Astrocyte (in vitro differentiated cells and primary cell): ENCODE results near the gene MRPL42. TPM values are rescaled to one million over a fixed set of nuclear protein-coding genes. Genes with fewer than 3 reads are reported as not detected.

ENCODE experiments used
- DNase-seq: peaks from one replicate; pipeline ENCODE4 v3.0.0-alpha.2; 2010; ENCODE audit warnings: low read depth
- FAIRE-seq: peaks from 2 replicates; lab custom pipeline; 2011; peaks lifted over from hg19 to GRCh38; lab: Jason Lieb, UNC
- H2AFZ ChIP-seq: 2 replicates; pipeline ENCODE4 v1.6.0; 2012; ENCODE audit warnings: low read depth, low read length, inconsistent platforms
- H3K27ac ChIP-seq: 2 replicates; pipeline ENCODE4 v1.5.1; 2011; ENCODE audit warnings: low read depth, low read length, inconsistent platforms
- H3K27me3 ChIP-seq: 2 replicates; pipeline ENCODE4 v1.6.0; 2011; ENCODE audit warnings: low read length, inconsistent platforms; ENCODE audit not compliant: insufficient read depth
- H3K36me3 ChIP-seq: 2 replicates; pipeline ENCODE4 v1.5.1; 2011; ENCODE audit warnings: low read length, inconsistent platforms; ENCODE audit not compliant: insufficient read depth
- H3K4me1 ChIP-seq: 2 replicates; pipeline ENCODE4 v1.5.1; 2011; ENCODE audit warnings: low read length, inconsistent platforms; ENCODE audit not compliant: insufficient read depth
- H3K4me2 ChIP-seq: 2 replicates; pipeline ENCODE4 v1.6.0; 2012; ENCODE audit warnings: low read length, inconsistent platforms
- H3K4me3 ChIP-seq: 2 replicates; pipeline ENCODE4 v1.5.1; 2011; ENCODE audit warnings: low read depth, mild to moderate bottlenecking, low read length, inconsistent platforms; ENCODE audit not compliant: insufficient read depth
- H3K79me2 ChIP-seq: 2 replicates; pipeline ENCODE4 v1.6.0; 2012; ENCODE audit warnings: mild to moderate bottlenecking, low read length, inconsistent platforms; ENCODE audit not compliant: insufficient read depth
- H3K9ac ChIP-seq: 2 replicates; pipeline ENCODE4 v1.6.0; 2012; ENCODE audit warnings: mild to moderate bottlenecking, low read length, inconsistent platforms
- H3K9me3 ChIP-seq: 2 replicates; pipeline ENCODE4 v1.5.1; 2012; ENCODE audit warnings: low read depth, mild to moderate bottlenecking, low read length, inconsistent platforms; ENCODE audit not compliant: insufficient read depth
- H4K20me1 ChIP-seq: 2 replicates; pipeline ENCODE4 v1.6.0; 2012; ENCODE audit warnings: low read length, inconsistent platforms; ENCODE audit not compliant: insufficient read depth
- H3K27ac Mint-ChIP-seq: one replicate; pipeline ENCODE4 v1.8.0; 2021; ENCODE audit warnings: mild to moderate bottlenecking, mixed read lengths; ENCODE audit not compliant: unreplicated experiment
- H3K27me3 Mint-ChIP-seq: one replicate; pipeline ENCODE4 v1.8.0; 2021; ENCODE audit warnings: low read depth, mixed read lengths; ENCODE audit not compliant: unreplicated experiment
- H3K36me3 Mint-ChIP-seq: one replicate; pipeline ENCODE4 v1.8.0; 2021; ENCODE audit warnings: low read depth, mixed read lengths; ENCODE audit not compliant: unreplicated experiment
- H3K4me1 Mint-ChIP-seq: one replicate; pipeline ENCODE4 v1.8.0; 2021; ENCODE audit warnings: low read depth, mixed read lengths; ENCODE audit not compliant: unreplicated experiment
- H3K4me3 Mint-ChIP-seq: one replicate; pipeline ENCODE4 v1.8.0; 2021; ENCODE audit warnings: mild to moderate bottlenecking, moderate library complexity, mixed read lengths; ENCODE audit not compliant: unreplicated experiment
- H3K9me3 Mint-ChIP-seq: one replicate; pipeline ENCODE4 v1.8.0; 2021; ENCODE audit warnings: mild to moderate bottlenecking, mixed read lengths; ENCODE audit not compliant: unreplicated experiment
- EZH2 ChIP-seq: IDR thresholded peaks from 2 replicates; pipeline ENCODE4 v1.6.1; 2012; ENCODE audit warnings: mild to moderate bottlenecking, low read length, inconsistent platforms; ENCODE audit not compliant: insufficient read depth
- total RNA-seq: library from RNA; stranded (reverse); gene quantifications from 2 replicates; pipeline ENCODE4 v1.2.1, GENCODE V29; 2021
- TF ChIP-seq, protein P1 (sequence below): IDR thresholded peaks from 2 replicates; pipeline ENCODE4 v1.5.1; 2011; ENCODE audit warnings: low read depth, mild to moderate bottlenecking, inconsistent platforms, low read length, moderate library complexity; ENCODE audit not compliant: insufficient read depth

The MRPL42 gene
- total RNA-seq, 1 donor from 2014 or later = 65.6 TPM

GRCh38 chr12:93459097-93459496, 8.2 kb upstream of the MRPL42 start:
- no peaks in the 10 kb centered on the region for H3K27me3 Mint-ChIP-seq
- TF ChIP-seq, protein P1, sequence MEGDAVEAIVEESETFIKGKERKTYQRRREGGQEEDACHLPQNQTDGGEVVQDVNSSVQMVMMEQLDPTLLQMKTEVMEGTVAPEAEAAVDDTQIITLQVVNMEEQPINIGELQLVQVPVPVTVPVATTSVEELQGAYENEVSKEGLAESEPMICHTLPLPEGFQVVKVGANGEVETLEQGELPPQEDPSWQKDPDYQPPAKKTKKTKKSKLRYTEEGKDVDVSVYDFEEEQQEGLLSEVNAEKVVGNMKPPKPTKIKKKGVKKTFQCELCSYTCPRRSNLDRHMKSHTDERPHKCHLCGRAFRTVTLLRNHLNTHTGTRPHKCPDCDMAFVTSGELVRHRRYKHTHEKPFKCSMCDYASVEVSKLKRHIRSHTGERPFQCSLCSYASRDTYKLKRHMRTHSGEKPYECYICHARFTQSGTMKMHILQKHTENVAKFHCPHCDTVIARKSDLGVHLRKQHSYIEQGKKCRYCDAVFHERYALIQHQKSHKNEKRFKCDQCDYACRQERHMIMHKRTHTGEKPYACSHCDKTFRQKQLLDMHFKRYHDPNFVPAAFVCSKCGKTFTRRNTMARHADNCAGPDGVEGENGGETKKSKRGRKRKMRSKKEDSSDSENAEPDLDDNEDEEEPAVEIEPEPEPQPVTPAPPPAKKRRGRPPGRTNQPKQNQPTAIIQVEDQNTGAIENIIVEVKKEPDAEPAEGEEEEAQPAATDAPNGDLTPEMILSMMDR = no peak
- TF ChIP-seq EZH2 = no peak
- no peaks in the 10 kb centered on the region for H3K9me3 ChIP-seq
- no peak overlapping the region for H3K27ac Mint-ChIP-seq
- H2AFZ ChIP-seq = no peak overlapping the region
- no peaks in the 10 kb centered on the region for H3K27me3 ChIP-seq
- DNase-seq = no peak
- no peaks in the 10 kb centered on the region for H3K36me3 ChIP-seq
- no peak overlapping the region for H3K9ac ChIP-seq
- H3K79me2 ChIP-seq = no peaks in the 10 kb centered on the region
- no peaks in the 10 kb centered on the region for H3K9me3 Mint-ChIP-seq
- H3K36me3 Mint-ChIP-seq = no peaks in the 10 kb centered on the region
- H3K4me1 ChIP-seq = no peaks in the 10 kb centered on the region
- no peak overlapping the region for H3K4me2 ChIP-seq
- H3K4me1 Mint-ChIP-seq = peaks cover 2% of the 10 kb centered on the region
- H3K27ac ChIP-seq = no peak overlapping the region
- no peak for FAIRE-seq
- no peaks in the 10 kb centered on the region for H4K20me1 ChIP-seq
- H3K4me3 Mint-ChIP-seq = no peak overlapping the region
- H3K4me3 ChIP-seq = no peak overlapping the region

DNA sequence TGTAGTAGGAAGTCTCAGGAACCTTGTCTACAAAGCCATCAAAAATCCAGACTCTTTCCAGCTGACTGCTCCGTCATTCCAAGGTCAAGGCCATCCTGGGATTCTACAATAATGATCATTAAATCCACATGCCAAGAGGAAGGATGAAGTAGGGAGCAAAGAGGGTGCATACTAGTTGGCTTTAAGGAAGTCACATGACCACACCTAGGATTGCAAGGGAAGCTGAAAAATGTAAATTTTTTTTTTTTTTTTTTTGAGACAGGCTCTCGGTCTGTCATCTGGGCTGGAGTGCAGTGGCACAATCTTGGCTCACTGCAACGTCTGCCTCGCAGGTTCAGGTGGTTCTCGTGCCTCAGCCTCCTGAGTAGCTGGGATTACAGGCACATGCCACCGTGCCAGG, 7.3 kb upstream of the MRPL42 start:
- no peaks in the 10 kb centered on the region for H3K79me2 ChIP-seq
- H3K9ac ChIP-seq = no peak overlapping the region
- Mint-ChIP-seq H3K27me3 (no peaks in the 10 kb centered on the region), H3K36me3 (no peaks in the 10 kb centered on the region), H3K4me3 (no peak overlapping the region), H3K9me3 (no peaks in the 10 kb centered on the region), H3K4me1 (peaks cover 1% of the 10 kb centered on the region), H3K27ac (no peak overlapping the region)
- H2AFZ ChIP-seq = no peak overlapping the region
- no peak overlapping the region for H3K4me3 ChIP-seq
- H3K27ac ChIP-seq = no peak overlapping the region
- FAIRE-seq (no peak), DNase-seq (no peak)
- no peaks in the 10 kb centered on the region for H3K27me3 ChIP-seq
- H3K4me2 ChIP-seq = no peak overlapping the region
- TF ChIP-seq, protein P1 = no peak
- no peak for TF ChIP-seq EZH2
- no peaks in the 10 kb centered on the region for H3K4me1 ChIP-seq
- H3K9me3 ChIP-seq = no peaks in the 10 kb centered on the region
- no peaks in the 10 kb centered on the region for H4K20me1 ChIP-seq
- no peaks in the 10 kb centered on the region for H3K36me3 ChIP-seq

GRCh38 chr12:93460902-93461301, 6.4 kb upstream of the MRPL42 start:
- no peaks in the 10 kb centered on the region for H3K9me3 Mint-ChIP-seq
- FAIRE-seq = no peak
- no peak for DNase-seq
- Histone ChIP-seq H3K36me3 (no peaks in the 10 kb centered on the region), H3K4me1 (no peaks in the 10 kb centered on the region), H3K79me2 (no peaks in the 10 kb centered on the region), H3K27me3 (no peaks in the 10 kb centered on the region), H3K4me2 (no peak overlapping the region), H2AFZ (no peak overlapping the region), H3K9ac (no peak overlapping the region), H3K4me3 (no peak overlapping the region), H3K9me3 (no peaks in the 10 kb centered on the region), H4K20me1 (no peaks in the 10 kb centered on the region), H3K27ac (no peak overlapping the region)
- H3K4me1 Mint-ChIP-seq = no peaks in the 10 kb centered on the region
- no peak overlapping the region for H3K4me3 Mint-ChIP-seq
- H3K36me3 Mint-ChIP-seq = no peaks in the 10 kb centered on the region
- no peaks in the 10 kb centered on the region for H3K27me3 Mint-ChIP-seq
- TF ChIP-seq EZH2 = no peak
- TF ChIP-seq, protein P1 = no peak
- H3K27ac Mint-ChIP-seq = no peak overlapping the region
